Medulla oblongata (tissue), 1 donor: ENCODE measurements around the gene ZBTB48.
A peak's percentile ranks its signal among the peaks of the same experiment; 100 is the strongest.

Experiments used
- DNase-seq: peaks from one replicate; pipeline ENCODE4 v3.0.0-alpha.2; 2015; ENCODE audit errors: extremely low spot score

Gene ZBTB48

GRCh38 chr1:6572653-6573383 lies 7.0 kb upstream of the ZBTB48 start:
- DNase-seq = no peak

GRCh38 chr1:6574025-6574620 lies 5.7 kb upstream of the ZBTB48 start:
- DNase-seq = no peak

GRCh38 chr1:6574818-6575217 lies 5.0 kb upstream of the ZBTB48 start:
- no peak for DNase-seq

GRCh38 chr1:6577831-6578525 lies 1.8 kb upstream of the ZBTB48 start:
- peak; percentile 63 for DNase-seq

- no peak for DNase-seq
These were observed 995 bp upstream of the ZBTB48 start for GRCh38 chr1:6578624-6579373.

GRCh38 chr1:6580119-6580592 lies 362 bp downstream of the ZBTB48 start:
- DNase-seq = no peak

- DNase-seq = no peak
These were observed 1.0 kb downstream of the ZBTB48 start for GRCh38 chr1:6580593-6581409.

GRCh38 chr1:6581561-6582305 lies 1.9 kb downstream of the ZBTB48 start:
- no peak for DNase-seq

- DNase-seq = no peak
These were observed 2.6 kb downstream of the ZBTB48 start for GRCh38 chr1:6582370-6582769.

- DNase-seq = no peak
These were observed 4.6 kb downstream of the ZBTB48 start for GRCh38 chr1:6584126-6585080.

- no peak for DNase-seq
These were observed 5.4 kb downstream of the ZBTB48 start for GRCh38 chr1:6585081-6585722.

GRCh38 chr1:6585841-6586240 lies 6.0 kb downstream of the ZBTB48 start:
- DNase-seq = no peak

GRCh38 chr1:6586404-6586816 lies 6.6 kb downstream of the ZBTB48 start:
- no peak for DNase-seq

- DNase-seq = peak; percentile 84
These were observed 7.6 kb downstream of the ZBTB48 start for GRCh38 chr1:6587261-6588005.

GRCh38 chr1:6588128-6588892 lies 8.5 kb downstream of the ZBTB48 start:
- DNase-seq = no peak

GRCh38 chr1:6588893-6589520 lies 9.2 kb downstream of the ZBTB48 start:
- no peak for DNase-seq

GRCh38 chr1:6590046-6590445 lies 10.3 kb downstream of the ZBTB48 start:
- no peak for DNase-seq
